Breast epithelium (tissue), 3 donors: ENCODE data around the gene KRTAP10-9.

ENCODE experiments used
- CTCF ChIP-seq, 3 donors: fragments of 450-650 bp; IDR thresholded peaks; one replicate each; pipeline ENCODE4 v1.5.1; 2016 to 2017; ENCODE audit warnings: antibody characterized with exemption in 3 of 3, mild to moderate bottlenecking in 3 of 3, moderate library complexity in 3 of 3
- POLR2A ChIP-seq: fragments of 450-650 bp; IDR thresholded peaks from one replicate; pipeline ENCODE4 v1.6.1; 2016; ENCODE audit warnings: antibody characterized with exemption, mild to moderate bottlenecking, moderate library complexity

GRCh38 chr21:44664691-44665090 lies 37.8 kb downstream of the KRTAP10-9 start:
- no peak for TF ChIP-seq CTCF (IDR thresholded peaks at IDR 0.05)
- TF ChIP-seq POLR2A, result no peak
